Tibial nerve (tissue), 4 donors: ENCODE data around the gene KCNT2.

ENCODE experiments used
- EP300 ChIP-seq, 2 donors: sonication (generic); formaldehyde crosslinking; IDR thresholded peaks; one replicate each; pipeline ENCODE4 v1.6.1; 2017; ENCODE audit warnings: antibody characterized with exemption in 2 of 2, mild to moderate bottlenecking in 1 of 2
- POLR2A ChIP-seq, 2 donors: fragments of 450-650 bp; IDR thresholded peaks; one replicate each; pipeline ENCODE4 v1.6.1; 2017; ENCODE audit warnings: antibody characterized with exemption in 2 of 2, mild to moderate bottlenecking in 2 of 2, moderate library complexity in 2 of 2
- TF ChIP-seq, protein P1 (sequence below), 5 experiments: fragments of 200-600 bp in 3 of 5; fragments of 450-650 bp in 2 of 5; sonication (generic) in 3 of 5; IDR thresholded peaks; one replicate each; pipeline ENCODE4 v1.5.1; 2016 to 2019; ENCODE audit warnings: antibody characterized with exemption in 5 of 5, mild to moderate bottlenecking in 3 of 5, moderate library complexity in 2 of 5

DNA sequence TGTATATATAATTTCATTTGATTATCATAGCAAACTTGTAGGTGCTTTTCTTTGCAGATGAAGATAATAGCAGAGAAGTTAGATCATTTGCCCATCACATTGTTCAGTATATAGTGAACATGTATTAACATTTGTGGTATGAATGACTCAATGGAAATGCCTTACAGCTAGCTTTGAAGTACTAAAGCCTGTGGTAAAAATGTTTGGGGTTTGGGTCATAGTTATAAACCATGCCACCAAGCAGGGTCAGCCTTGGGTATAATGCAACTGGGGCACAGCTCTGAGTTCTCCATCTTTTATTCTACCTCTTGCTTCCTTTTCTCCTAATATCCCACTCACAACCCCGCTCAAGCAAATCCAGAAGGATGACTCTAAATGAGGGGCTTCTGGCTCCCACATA, 141.6 kb downstream of the KCNT2 start:
- TF ChIP-seq POLR2A (IDR thresholded peaks at IDR 0.05), result no peak
- TF ChIP-seq, protein P1, sequence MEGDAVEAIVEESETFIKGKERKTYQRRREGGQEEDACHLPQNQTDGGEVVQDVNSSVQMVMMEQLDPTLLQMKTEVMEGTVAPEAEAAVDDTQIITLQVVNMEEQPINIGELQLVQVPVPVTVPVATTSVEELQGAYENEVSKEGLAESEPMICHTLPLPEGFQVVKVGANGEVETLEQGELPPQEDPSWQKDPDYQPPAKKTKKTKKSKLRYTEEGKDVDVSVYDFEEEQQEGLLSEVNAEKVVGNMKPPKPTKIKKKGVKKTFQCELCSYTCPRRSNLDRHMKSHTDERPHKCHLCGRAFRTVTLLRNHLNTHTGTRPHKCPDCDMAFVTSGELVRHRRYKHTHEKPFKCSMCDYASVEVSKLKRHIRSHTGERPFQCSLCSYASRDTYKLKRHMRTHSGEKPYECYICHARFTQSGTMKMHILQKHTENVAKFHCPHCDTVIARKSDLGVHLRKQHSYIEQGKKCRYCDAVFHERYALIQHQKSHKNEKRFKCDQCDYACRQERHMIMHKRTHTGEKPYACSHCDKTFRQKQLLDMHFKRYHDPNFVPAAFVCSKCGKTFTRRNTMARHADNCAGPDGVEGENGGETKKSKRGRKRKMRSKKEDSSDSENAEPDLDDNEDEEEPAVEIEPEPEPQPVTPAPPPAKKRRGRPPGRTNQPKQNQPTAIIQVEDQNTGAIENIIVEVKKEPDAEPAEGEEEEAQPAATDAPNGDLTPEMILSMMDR (IDR thresholded peaks at IDR 0.05), result no peak
- TF ChIP-seq EP300 (IDR thresholded peaks at IDR 0.05), result no peak
